HepG2 (cell line): ENCODE measurements around the gene RNF126. TPM values are rescaled to one million over a fixed set of nuclear protein-coding genes. Genes with fewer than 3 reads are reported as not detected.

Experiments used
- ATAD3A ChIP-seq: sonication (generic); formaldehyde crosslinking; IDR thresholded peaks from 2 replicates; pipeline ENCODE4 v1.4.0; 2020; ENCODE audit warnings: missing genetic modification reagents
- HOXA3 ChIP-seq: sonication (generic); formaldehyde crosslinking; IDR thresholded peaks from 2 replicates; pipeline ENCODE4 v1.5.0; 2020; ENCODE audit warnings: missing genetic modification reagents
- NCOA5 ChIP-seq: sonication (generic); formaldehyde crosslinking; IDR thresholded peaks from 2 replicates; pipeline ENCODE4 v1.4.0; 2020; ENCODE audit warnings: missing genetic modification reagents
- PITX1 ChIP-seq: sonication (generic); formaldehyde crosslinking; IDR thresholded peaks from 2 replicates; pipeline ENCODE4 v1.5.1; 2020; ENCODE audit warnings: mild to moderate bottlenecking, missing genetic modification reagents
- RORA ChIP-seq: sonication (generic); formaldehyde crosslinking; IDR thresholded peaks from 2 replicates; pipeline ENCODE4 v1.5.0; 2020; ENCODE audit warnings: mild to moderate bottlenecking, missing genetic modification reagents, moderate library complexity
- SAP130 ChIP-seq: IDR thresholded peaks from 2 replicates; pipeline ENCODE4 v1.6.1; 2016; ENCODE audit warnings: low read depth
- SRSF4 ChIP-seq: fragments of 200-400 bp; formaldehyde crosslinking; IDR thresholded peaks from one replicate; pipeline ENCODE4 v1.6.1; 2018; ENCODE audit warnings: mild to moderate bottlenecking, low read depth, low read length, moderate library complexity; ENCODE audit not compliant: poor library complexity, severe bottlenecking
- ZNF335 ChIP-seq: sonication (generic); formaldehyde crosslinking; IDR thresholded peaks from 2 replicates; pipeline ENCODE4 v1.4.0; 2020; ENCODE audit warnings: missing genetic modification reagents
- ZNF547 ChIP-seq: sonication (generic); formaldehyde crosslinking; IDR thresholded peaks from 2 replicates; pipeline ENCODE4 v1.5.1; 2020; ENCODE audit warnings: mild to moderate bottlenecking, missing genetic modification reagents
- ZNF552 ChIP-seq: sonication (generic); formaldehyde crosslinking; IDR thresholded peaks from 2 replicates; pipeline ENCODE4 v1.9.0; 2022; ENCODE audit warnings: missing genetic modification reagents, mild to moderate bottlenecking, borderline replicate concordance
- ZNF781 ChIP-seq: sonication (generic); formaldehyde crosslinking; IDR thresholded peaks from 2 replicates; pipeline ENCODE4 v1.5.1; 2020; ENCODE audit warnings: borderline replicate concordance, mild to moderate bottlenecking, missing genetic modification reagents; ENCODE audit errors: not compliant biosample characterization
- ZNF816 ChIP-seq: sonication (generic); formaldehyde crosslinking; IDR thresholded peaks from 2 replicates; pipeline ENCODE4 v1.8.0; 2022; ENCODE audit warnings: missing genetic modification reagents, mild to moderate bottlenecking, borderline replicate concordance
- ZNF841 ChIP-seq: sonication (generic); formaldehyde crosslinking; IDR thresholded peaks from 2 replicates; pipeline ENCODE4 v1.8.1; 2023; ENCODE audit warnings: missing genetic modification reagents, borderline replicate concordance
- ZNF891 ChIP-seq: sonication (generic); formaldehyde crosslinking; IDR thresholded peaks from 2 replicates; pipeline ENCODE4 v1.5.0; 2020; ENCODE audit warnings: mild to moderate bottlenecking, missing genetic modification reagents
- polyA plus RNA-seq, 8 experiments: library from polyadenylated mRNA; depleted of rRNA in 3 of 8; stranded (reverse) in 7 of 8; unstranded in 1 of 8; fragments of >200 nt; fragmentation: Illumina TruSeq in 4 of 8; extraction: Trizol in 4 of 8; gene quantifications; 2 replicates each; pipeline versions ENCODE4 v1.2.1 to v1.2.3, GENCODE V29; 2011 to 2016; ENCODE audit warnings: low read depth in 4 of 8, missing spikeins in 1 of 8, mixed read lengths in 1 of 8; ENCODE audit not compliant: insufficient read depth in 1 of 8
- total RNA-seq, 5 experiments: library from RNA; depleted of rRNA; stranded (reverse); fragments of >200 nt; fragmentation: Illumina TruSeq; extraction: Trizol; gene quantifications; 2 replicates each; pipeline ENCODE4 v1.2.3, GENCODE V29; 2016; ENCODE audit warnings: low read depth in 1 of 5
- TF ChIP-seq, protein P1 (sequence below): sonication (generic); formaldehyde crosslinking; IDR thresholded peaks from 2 replicates; pipeline ENCODE4 v1.8.1; 2022; ENCODE audit warnings: mild to moderate bottlenecking, missing genetic modification reagents
- TF ChIP-seq, protein P2 (sequence below): sonication (generic); formaldehyde crosslinking; IDR thresholded peaks from 2 replicates; pipeline ENCODE4 v1.8.0; 2022; ENCODE audit warnings: missing genetic modification reagents, mild to moderate bottlenecking, inconsistent platforms, borderline replicate concordance
- TF ChIP-seq, protein P3 (sequence below): sonication (generic); formaldehyde crosslinking; IDR thresholded peaks from 2 replicates; pipeline ENCODE4 v1.4.0; 2020; ENCODE audit warnings: mild to moderate bottlenecking, missing genetic modification reagents, borderline replicate concordance
- TF ChIP-seq, protein P4 (sequence below): sonication (generic); formaldehyde crosslinking; IDR thresholded peaks from 2 replicates; pipeline ENCODE4 v1.4.0; 2020; ENCODE audit warnings: missing genetic modification reagents, mild to moderate bottlenecking, borderline replicate concordance
- TF ChIP-seq, protein P5 (sequence below): IDR thresholded peaks from 2 replicates; pipeline ENCODE4 v1.6.1; 2016; ENCODE audit warnings: low read depth, borderline replicate concordance
- TF ChIP-seq, protein P6 (sequence below): sonication (generic); formaldehyde crosslinking; IDR thresholded peaks from 2 replicates; pipeline ENCODE4 v1.5.0; 2020; ENCODE audit warnings: mild to moderate bottlenecking, low read depth, missing genetic modification reagents, borderline replicate concordance

Gene RNF126
- total and polyA plus RNA-seq, 2 of the 13 experiments (the other 11 are each of a cell fraction or from before 2014, with no cell fraction given) = 23.2 to 34.0 TPM

DNA sequence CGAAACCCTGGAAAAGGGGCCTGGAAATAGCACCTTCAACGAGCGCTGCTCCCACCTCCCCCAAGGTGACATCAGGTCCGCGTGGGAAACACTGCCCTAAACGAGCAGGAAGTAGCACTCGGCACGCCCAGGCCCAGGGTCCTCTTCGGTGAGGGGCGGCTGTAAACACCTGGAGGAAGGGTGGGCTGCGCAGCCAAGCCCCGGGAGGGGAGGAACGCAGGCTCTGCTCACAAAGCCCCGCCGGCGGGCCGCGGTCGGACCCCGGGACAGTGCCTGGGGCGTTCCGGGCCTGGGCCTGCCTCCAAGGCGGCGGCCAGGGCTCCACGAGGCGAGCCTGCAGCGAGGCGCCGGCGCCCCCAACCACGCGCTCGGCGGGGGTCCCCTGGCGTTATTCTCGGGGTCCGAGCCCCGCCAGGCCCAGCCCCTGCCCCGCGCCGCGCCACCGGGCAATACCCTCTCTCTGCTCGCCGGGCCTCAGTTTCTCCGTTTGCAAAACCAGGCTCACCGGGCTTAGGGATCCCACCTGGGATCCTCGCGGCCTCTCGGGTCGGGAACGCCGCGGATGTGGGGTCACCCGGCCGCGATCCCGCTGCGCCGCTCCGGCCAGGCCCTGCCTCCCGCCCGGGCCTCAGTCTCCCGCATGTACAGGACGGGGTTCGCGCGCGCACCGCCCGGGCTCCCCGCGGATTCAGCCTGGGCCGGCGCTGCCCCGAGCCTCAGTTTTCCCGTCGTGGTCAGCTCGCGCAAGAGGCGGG lies 630 bp downstream of the RNF126 start (continued):
- TF ChIP-seq PITX1 (CRISPR knock-in tag) (0 out of 2 replicates have a peak, but pooled peaks have one; percentile 26), ATAD3A (CRISPR knock-in tag) (no peak), ZNF552 (CRISPR knock-in tag) (no peak), ZNF841 (no peak), SRSF4 (no peak), NCOA5 (CRISPR knock-in tag) (no peak), RORA (CRISPR knock-in tag) (no peak), ZNF335 (CRISPR knock-in tag) (no peak), ZNF781 (CRISPR knock-in tag) (no peak), ZNF891 (CRISPR knock-in tag) (0 out of 2 replicates have a peak, but pooled peaks have one; percentile 11), HOXA3 (CRISPR knock-in tag) (0 out of 2 replicates have a peak, but pooled peaks have one; percentile 10), ZNF547 (CRISPR knock-in tag) (no peak), SAP130 (peak; percentile 79), ZNF816 (CRISPR knock-in tag) (peak; percentile 77)
- TF ChIP-seq, protein P1, sequence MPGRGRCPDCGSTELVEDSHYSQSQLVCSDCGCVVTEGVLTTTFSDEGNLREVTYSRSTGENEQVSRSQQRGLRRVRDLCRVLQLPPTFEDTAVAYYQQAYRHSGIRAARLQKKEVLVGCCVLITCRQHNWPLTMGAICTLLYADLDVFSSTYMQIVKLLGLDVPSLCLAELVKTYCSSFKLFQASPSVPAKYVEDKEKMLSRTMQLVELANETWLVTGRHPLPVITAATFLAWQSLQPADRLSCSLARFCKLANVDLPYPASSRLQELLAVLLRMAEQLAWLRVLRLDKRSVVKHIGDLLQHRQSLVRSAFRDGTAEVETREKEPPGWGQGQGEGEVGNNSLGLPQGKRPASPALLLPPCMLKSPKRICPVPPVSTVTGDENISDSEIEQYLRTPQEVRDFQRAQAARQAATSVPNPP (CRISPR knock-in tag) = no peak
- TF ChIP-seq, protein P2, sequence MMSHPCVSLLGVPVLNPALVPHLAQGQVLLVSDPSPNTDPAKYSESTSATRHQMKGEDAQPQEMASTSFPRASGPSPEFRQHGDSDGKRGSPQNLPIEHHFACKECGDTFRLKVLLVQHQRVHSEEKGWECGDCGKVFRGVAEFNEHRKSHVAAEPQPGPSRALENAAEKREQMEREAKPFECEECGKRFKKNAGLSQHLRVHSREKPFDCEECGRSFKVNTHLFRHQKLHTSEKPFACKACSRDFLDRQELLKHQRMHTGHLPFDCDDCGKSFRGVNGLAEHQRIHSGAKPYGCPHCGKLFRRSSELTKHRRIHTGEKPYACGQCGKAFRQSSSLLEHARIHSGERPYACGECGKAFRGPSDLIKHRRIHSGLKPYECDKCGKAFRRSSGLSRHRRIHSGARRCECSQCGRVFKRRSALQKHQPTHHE (CRISPR knock-in tag) = no peak
- TF ChIP-seq, protein P3, sequence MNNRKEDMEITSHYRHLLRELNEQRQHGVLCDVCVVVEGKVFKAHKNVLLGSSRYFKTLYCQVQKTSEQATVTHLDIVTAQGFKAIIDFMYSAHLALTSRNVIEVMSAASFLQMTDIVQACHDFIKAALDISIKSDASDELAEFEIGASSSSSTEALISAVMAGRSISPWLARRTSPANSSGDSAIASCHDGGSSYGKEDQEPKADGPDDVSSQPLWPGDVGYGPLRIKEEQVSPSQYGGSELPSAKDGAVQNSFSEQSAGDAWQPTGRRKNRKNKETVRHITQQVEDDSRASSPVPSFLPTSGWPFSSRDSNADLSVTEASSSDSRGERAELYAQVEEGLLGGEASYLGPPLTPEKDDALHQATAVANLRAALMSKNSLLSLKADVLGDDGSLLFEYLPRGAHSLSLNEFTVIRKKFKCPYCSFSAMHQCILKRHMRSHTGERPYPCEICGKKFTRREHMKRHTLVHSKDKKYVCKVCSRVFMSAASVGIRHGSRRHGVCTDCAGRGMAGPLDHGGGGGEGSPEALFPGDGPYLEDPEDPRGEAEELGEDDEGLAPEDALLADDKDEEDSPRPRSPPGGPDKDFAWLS (CRISPR knock-in tag) = no peak
- TF ChIP-seq, protein P4, sequence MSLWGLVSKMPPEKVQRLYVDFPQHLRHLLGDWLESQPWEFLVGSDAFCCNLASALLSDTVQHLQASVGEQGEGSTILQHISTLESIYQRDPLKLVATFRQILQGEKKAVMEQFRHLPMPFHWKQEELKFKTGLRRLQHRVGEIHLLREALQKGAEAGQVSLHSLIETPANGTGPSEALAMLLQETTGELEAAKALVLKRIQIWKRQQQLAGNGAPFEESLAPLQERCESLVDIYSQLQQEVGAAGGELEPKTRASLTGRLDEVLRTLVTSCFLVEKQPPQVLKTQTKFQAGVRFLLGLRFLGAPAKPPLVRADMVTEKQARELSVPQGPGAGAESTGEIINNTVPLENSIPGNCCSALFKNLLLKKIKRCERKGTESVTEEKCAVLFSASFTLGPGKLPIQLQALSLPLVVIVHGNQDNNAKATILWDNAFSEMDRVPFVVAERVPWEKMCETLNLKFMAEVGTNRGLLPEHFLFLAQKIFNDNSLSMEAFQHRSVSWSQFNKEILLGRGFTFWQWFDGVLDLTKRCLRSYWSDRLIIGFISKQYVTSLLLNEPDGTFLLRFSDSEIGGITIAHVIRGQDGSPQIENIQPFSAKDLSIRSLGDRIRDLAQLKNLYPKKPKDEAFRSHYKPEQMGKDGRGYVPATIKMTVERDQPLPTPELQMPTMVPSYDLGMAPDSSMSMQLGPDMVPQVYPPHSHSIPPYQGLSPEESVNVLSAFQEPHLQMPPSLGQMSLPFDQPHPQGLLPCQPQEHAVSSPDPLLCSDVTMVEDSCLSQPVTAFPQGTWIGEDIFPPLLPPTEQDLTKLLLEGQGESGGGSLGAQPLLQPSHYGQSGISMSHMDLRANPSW (CRISPR knock-in tag) = no peak
- TF ChIP-seq, protein P5, sequence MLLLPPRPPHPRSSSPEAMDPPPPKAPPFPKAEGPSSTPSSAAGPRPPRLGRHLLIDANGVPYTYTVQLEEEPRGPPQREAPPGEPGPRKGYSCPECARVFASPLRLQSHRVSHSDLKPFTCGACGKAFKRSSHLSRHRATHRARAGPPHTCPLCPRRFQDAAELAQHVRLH (CRISPR knock-in tag) = no peak
- TF ChIP-seq, protein P6, sequence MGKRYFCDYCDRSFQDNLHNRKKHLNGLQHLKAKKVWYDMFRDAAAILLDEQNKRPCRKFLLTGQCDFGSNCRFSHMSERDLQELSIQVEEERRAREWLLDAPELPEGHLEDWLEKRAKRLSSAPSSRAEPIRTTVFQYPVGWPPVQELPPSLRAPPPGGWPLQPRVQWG = no peak
